Lower lobe of right lung (tissue), 2 donors: ENCODE measurements around the gene ALDH16A1. TPM values are rescaled to one million over a fixed set of nuclear protein-coding genes. Genes with fewer than 3 reads are reported as not detected.

Experiments used
- ATAC-seq, 2 donors: fragments of 200-7000 bp; cut with Tn5 transposase; one replicate each; pipeline ENCODE4 v1.9.1; 2020 to 2022; ENCODE audit warnings: mild to moderate bottlenecking in 2 of 2, moderate library complexity in 2 of 2
- DNase-seq: peaks from one replicate; pipeline ENCODE4 v3.0.0-alpha.2; 2020
- H3K27ac ChIP-seq: fragments of 200-600 bp; one replicate; pipeline ENCODE4 v1.8.0; 2022
- H3K27me3 ChIP-seq: fragments of 200-600 bp; one replicate; pipeline ENCODE4 v1.8.0; 2022; ENCODE audit warnings: low read depth
- H3K36me3 ChIP-seq: fragments of 200-600 bp; one replicate; pipeline ENCODE4 v1.8.0; 2022; ENCODE audit warnings: mild to moderate bottlenecking
- H3K4me1 ChIP-seq: fragments of 200-600 bp; one replicate; pipeline ENCODE4 v1.8.0; 2022
- H3K4me3 ChIP-seq: fragments of 200-600 bp; one replicate; pipeline ENCODE4 v1.8.0; 2022; ENCODE audit warnings: mild to moderate bottlenecking
- H3K9me3 ChIP-seq: fragments of 200-600 bp; one replicate; pipeline ENCODE4 v1.8.0; 2022
- CTCF ChIP-seq: fragments of 200-600 bp; IDR thresholded peaks from one replicate; pipeline ENCODE4 v1.8.0; 2022; ENCODE audit warnings: antibody characterized with exemption, mild to moderate bottlenecking
- intact Hi-C: fragments of 100-400 bp; cut with DNase I; formaldehyde crosslinking; loops from one replicate; pipeline ENCODE4 v1.11.0; 2022
- total RNA-seq: library from RNA; stranded (reverse); fragmentation: NEBNext Ultra II Directional; extraction: Animal tissue kit (Norgen Biotek cat#: 25700); gene quantifications from one replicate; pipeline ENCODE4 v1.2.1, GENCODE V29; 2021
- donor health status: DM: no; HTN: yes; CAD: no; lungs with severe emphysema.

ALDH16A1 gene
- total RNA-seq, 1 donor from 2014 or later, result 33.7 TPM

GRCh38 chr19:49439836-49440235 lies 13.2 kb upstream of the ALDH16A1 start:
- Histone ChIP-seq H3K36me3 (no peaks in the 10 kb centered on the region), H3K27ac (no peak overlapping the region), H3K4me1 (peaks cover 7% of the 10 kb centered on the region), H3K27me3 (peaks cover 66% of the 10 kb centered on the region), H3K4me3 (no peak overlapping the region), H3K9me3 (no peaks in the 10 kb centered on the region)
- intact Hi-C loops, result loop anchor here (10.0 kb wide), 1 partner anchor 45 kb away; no protein-coding TSS in a partner anchor
- DNase-seq (no peak), ATAC-seq (no peak)
- no peak for TF ChIP-seq CTCF

- Histone ChIP-seq H3K4me3 (peak overlapping the region; percentile 29), H3K36me3 (no peaks in the 10 kb centered on the region), H3K4me1 (peaks cover 7% of the 10 kb centered on the region), H3K27me3 (peaks cover 58% of the 10 kb centered on the region), H3K27ac (no peak overlapping the region), H3K9me3 (no peaks in the 10 kb centered on the region)
- intact Hi-C loops, result loop anchor here (10.0 kb wide), 1 partner anchor 46 kb away; no protein-coding TSS in a partner anchor
- DNase-seq (no peak), ATAC-seq (no peak)
- no peak for TF ChIP-seq CTCF
Observed at GRCh38 chr19:49440439-49441209, 12.4 kb upstream of the ALDH16A1 start.

DNA sequence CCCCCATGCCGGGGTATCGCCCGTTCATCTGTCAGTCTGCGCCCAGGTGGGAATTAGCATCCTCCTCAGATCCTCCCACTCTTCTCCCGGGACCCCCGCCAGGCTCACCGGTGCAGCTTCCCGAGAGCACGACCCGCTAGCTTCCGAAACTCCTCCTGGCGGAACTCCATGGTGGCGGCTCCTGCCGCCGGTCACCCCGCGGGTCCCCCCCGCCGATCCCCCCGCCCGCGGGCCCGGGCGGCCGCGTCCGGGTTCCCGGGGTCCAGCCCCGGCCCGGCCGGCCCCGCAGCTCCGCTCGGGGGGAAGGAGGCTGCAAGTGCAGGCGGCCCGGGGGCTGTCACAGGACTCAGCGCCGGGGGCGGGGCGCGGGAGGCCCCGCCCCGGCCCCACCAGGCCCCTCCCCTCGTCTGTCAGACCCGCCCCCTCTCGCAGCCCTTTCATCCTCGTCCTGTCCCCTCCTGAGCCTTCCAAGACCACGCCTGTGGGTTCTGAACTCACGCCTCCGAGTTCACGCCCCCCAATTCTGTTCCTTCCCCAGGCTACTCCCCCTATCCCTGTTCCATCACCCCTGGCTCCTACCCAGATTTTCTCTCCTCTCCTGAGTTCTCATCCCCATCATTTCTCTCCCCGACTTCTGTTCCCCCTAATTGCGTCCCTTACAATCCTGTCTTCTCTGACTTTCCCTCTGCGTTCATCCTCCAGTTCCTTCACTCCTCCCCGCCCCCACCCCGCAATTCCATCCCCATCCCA lies 11.6 kb upstream of the ALDH16A1 start, which contains the start of gene SLC17A7:
TSS of gene SLC17A7 (minus strand) at position 318 of the 750 bp plus-strand sequence. CDS start at position 170, 148 bp downstream.
- intact Hi-C loops, result loop anchor here (10.0 kb wide), 1 partner anchor 47 kb away; no protein-coding TSS in a partner anchor
- no peak for ATAC-seq

DNA sequence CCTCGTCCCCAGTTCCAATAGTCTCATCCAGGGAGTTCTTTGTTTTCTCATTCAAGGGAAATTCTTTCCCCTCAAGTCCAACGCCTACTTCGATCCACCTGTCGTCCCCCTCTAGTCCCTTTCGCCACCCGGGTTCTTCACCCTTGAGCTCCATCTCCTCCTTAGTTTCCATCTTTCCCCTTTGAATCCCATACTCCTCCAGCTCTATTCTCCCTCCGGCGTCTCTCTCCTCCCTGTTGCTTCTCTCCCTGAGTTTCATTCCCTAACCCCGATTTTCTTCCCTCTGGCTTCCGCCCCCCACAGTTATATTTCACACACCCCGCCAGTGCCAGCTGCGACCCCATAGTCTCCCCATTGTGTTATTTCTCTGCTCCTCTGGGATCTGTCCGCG lies 11.1 kb upstream of the ALDH16A1 start:
- DNase-seq (no peak), ATAC-seq (no peak)
- H3K4me1 ChIP-seq, result peaks cover 7% of the 10 kb centered on the region
- intact Hi-C loops, result loop anchor here (10.0 kb wide), 1 partner anchor 47 kb away; no protein-coding TSS in a partner anchor
- no peak overlapping the region for H3K27ac ChIP-seq
- peaks cover 9% of the 10 kb centered on the region for H3K36me3 ChIP-seq
- H3K27me3 ChIP-seq, result peaks cover 45% of the 10 kb centered on the region
- H3K4me3 ChIP-seq, result no peak overlapping the region
- H3K9me3 ChIP-seq, result no peaks in the 10 kb centered on the region
- no peak for TF ChIP-seq CTCF

More for the DNA sequence above, 11.6 kb upstream of the ALDH16A1 start, which contains the start of gene SLC17A7:
- TF ChIP-seq CTCF, result no peak
- DNase-seq, result no peak
- H3K27me3 ChIP-seq, result peaks cover 51% of the 10 kb centered on the region
- H3K4me1 ChIP-seq, result peaks cover 7% of the 10 kb centered on the region
- H3K4me3 ChIP-seq, result peak within 1 kb of the TSS; percentile 86
- H3K36me3 ChIP-seq, result peaks cover 3% of the 10 kb centered on the region
- no peaks in the 10 kb centered on the region for H3K9me3 ChIP-seq
- no peak within 1 kb of the TSS for H3K27ac ChIP-seq

DNA sequence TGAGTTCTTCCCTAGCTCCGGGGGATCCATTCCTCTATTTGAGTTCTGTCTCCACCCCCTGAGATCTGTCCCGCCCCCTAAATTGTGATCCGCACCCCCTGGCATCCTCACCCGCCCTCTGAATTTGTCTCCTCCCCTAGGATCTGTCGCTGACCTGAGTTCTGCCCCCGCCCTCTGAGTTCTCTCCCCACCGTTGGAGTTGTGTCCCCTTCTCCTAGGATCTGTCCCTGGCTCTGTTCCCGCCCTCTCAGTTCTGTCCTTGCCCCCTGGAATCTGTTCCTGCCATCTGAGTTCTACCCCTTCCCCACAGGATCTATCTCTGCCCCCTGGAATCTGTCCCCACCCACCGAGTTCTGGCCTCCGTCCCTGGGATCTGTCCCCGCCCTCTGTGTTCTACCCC lies 10.7 kb upstream of the ALDH16A1 start:
- no peak for DNase-seq
- Histone ChIP-seq H3K27ac (no peak overlapping the region), H3K36me3 (peaks cover 13% of the 10 kb centered on the region), H3K4me3 (peak overlapping the region; percentile 86), H3K4me1 (peaks cover 7% of the 10 kb centered on the region), H3K9me3 (no peaks in the 10 kb centered on the region), H3K27me3 (peaks cover 41% of the 10 kb centered on the region)
- intact Hi-C loops, result loop anchor here (10.0 kb wide), 1 partner anchor 48 kb away; no protein-coding TSS in a partner anchor
- no peak for ATAC-seq
- no peak for TF ChIP-seq CTCF
